ENCODE results near the gene TGM1. TPM values are rescaled to one million over a fixed set of nuclear protein-coding genes. Genes with fewer than 3 reads are reported as not detected.
A peak's percentile ranks its signal among the peaks of the same experiment; 100 is the strongest.

TGM1 gene
- 1 to 10 TPM; 1.4 to 2.3 (median 2.1) TPM for polyA plus RNA-seq (ENCODE audit: insufficient read length in 4 of 4)

DNA sequence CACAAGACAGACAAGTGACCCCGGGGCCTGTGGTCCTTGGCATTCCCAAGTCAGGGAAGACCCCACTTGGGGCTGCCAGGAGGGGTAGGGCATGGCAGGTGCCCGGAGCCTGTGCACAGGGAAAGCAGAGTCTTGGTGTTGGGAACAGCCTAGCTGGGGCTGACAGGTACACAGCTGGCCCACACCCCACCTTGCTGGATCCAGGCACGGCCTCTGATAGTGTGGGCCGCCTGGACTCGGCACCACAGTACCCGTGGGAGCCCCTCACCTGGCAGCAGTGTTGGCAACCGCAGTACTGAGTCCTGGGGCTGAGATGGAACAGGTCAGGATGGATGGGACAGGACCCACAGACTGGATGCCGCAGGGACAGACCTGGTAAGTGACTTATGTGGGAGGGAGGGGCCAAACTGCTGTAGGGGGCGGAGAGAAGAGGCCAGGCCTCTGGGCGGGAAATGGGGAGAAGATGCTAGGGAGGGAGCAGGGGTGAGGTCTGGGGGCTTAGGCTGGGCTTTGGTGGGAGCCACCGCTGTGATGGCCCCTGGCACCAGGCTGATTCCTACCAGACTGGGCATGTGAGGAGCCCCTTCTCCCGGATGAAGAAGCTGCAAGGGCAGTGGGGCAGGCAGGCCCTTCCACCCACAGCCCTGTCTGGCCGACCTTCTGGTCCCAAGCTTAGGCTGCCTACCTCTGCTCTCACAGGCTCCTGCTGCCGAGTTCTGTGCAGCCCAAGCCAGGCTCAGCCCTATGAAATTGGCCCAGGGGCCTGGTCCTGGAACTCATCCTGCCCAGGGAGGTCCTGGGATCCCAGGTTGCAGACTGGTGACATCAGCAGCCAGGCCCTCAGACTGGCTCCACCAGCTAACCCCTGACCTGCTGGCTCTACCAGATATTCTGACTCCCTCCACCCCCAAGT lies at the start of gene TGM1:
TSS of gene TGM1 (minus strand) at position 357 of the 913 bp plus-strand sequence. CDS start 825 bp downstream, outside the sequence.
- no peak for DNase-seq (ENCODE audit: low read depth in 4 of 4, low spot score in 3 of 4)

DNA sequence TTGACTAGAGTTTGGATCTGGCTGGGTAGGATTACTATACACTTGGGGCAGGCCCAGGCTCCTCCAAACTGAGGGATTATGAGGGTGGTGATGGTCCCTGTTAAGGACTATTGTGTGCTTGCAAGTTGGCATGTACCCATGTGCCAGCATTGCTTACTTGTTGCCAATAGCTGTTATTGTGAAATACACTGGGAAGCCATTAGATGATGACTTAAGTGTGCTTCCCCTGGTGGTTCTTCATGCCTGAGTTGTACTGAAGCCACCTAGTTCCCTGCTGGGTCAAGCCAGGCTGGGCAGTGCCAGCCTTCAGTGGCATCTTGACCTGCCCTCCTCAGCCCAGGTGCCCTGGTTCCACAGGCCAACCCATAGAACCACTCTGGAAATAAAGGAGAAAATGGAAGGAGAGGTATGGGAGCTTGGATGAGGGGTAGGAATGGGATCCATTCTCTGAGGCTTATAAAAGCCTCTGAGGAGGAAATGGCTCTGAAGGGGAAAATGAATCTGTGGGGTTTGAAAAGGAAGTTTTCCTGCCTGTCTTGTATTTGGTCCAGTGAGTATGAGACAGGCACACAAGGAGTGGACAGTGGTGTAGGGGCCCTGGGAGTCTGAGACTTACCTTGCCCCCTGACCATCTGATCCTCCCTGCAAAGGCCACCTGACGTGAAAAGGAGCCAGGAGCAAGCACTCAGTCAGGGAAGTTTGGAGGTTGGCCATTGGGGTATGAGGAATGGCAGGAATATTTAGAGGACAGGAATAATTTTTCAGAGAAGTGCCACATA lies 49.0 kb upstream of the TGM1 start:
- no peak for DNase-seq (ENCODE audit: low read depth in 4 of 4, low spot score in 3 of 4)

DNA sequence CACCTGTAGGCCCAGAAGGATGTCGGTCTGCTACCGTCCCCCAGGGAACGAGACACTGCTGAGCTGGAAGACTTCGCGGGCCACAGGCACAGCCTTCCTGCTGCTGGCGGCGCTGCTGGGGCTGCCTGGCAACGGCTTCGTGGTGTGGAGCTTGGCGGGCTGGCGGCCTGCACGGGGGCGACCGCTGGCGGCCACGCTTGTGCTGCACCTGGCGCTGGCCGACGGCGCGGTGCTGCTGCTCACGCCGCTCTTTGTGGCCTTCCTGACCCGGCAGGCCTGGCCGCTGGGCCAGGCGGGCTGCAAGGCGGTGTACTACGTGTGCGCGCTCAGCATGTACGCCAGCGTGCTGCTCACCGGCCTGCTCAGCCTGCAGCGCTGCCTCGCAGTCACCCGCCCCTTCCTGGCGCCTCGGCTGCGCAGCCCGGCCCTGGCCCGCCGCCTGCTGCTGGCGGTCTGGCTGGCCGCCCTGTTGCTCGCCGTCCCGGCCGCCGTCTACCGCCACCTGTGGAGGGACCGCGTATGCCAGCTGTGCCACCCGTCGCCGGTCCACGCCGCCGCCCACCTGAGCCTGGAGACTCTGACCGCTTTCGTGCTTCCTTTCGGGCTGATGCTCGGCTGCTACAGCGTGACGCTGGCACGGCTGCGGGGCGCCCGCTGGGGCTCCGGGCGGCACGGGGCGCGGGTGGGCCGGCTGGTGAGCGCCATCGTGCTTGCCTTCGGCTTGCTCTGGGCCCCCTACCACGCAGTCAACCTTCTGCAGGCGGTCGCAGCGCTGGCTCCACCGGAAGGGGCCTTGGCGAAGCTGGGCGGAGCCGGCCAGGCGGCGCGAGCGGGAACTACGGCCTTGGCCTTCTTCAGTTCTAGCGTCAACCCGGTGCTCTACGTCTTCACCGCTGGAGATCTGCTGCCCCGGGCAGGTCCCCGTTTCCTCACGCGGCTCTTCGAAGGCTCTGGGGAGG lies 47.9 kb upstream of the TGM1 start, which contains the start of gene LTB4R:
TSS of gene LTB4R (plus strand) at position 857 of the 959 bp plus-strand sequence. CDS start 4,150 bp downstream, outside the sequence.
- no peak for DNase-seq (ENCODE audit: low read depth in 4 of 4, low spot score in 3 of 4)

DNA sequence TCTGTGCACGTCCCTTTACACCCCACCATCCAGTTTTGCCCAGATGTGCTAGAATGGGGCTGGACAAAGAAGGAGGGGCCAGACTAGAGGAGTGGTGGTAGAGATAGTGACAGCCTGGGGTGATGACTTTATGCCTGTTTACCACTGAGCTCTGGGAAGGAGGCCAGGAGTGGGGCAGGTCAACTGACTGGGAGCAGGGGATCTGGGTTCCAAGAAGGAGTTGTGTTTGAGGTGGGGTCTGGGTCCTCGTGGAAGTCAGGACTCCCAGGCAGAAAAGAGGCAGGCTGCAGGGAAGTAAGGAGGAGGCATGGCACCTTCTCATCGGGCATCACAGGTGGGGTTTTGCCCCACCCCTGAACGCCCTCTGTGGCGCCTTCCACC lies 47.3 kb upstream of the TGM1 start:
- no peak for DNase-seq (ENCODE audit: low read depth in 4 of 4, low spot score in 3 of 4)

DNA sequence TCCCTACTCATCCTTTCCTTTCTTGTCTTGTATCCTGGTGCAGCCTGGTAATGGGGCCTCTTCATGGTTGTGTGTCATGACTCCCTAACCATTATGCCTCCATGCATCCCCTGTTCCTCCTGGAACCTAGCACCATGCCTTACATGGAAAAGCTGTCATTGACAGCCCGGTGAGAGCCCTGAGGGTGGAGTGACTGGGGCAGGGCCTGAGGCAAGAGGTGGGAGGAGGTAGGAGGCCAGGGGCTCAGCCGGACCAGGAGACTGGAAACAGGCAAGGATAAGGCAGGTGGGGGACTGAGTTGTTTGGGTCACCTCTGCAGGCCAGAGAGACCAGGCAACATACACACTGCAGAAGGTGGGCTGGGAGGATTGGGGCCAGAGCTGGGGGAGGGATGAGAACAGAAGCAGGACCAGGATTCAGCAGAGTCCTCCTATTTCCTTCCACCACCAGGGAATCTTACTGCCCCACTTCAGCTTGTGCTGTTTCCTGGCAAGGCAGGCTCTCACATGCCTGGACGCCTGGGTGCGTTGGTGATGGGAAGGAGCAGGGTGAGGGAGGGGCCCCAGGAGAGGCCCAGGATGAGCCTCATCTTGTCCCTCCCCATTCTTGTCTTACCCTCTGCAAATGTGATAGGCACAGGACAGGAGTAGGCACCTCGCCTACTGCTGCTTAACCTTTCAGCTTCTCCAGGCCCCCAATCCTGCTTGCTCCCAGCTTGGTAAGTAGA lies 46.7 kb upstream of the TGM1 start, which contains the start of gene LTB4R2:
TSS of gene LTB4R2 (plus strand) at position 603 of the 727 bp plus-strand sequence. CDS start 525 bp downstream, outside the sequence.
- DNase-seq (ENCODE audit: low read depth in 4 of 4, low spot score in 3 of 4), result no peak

DNA sequence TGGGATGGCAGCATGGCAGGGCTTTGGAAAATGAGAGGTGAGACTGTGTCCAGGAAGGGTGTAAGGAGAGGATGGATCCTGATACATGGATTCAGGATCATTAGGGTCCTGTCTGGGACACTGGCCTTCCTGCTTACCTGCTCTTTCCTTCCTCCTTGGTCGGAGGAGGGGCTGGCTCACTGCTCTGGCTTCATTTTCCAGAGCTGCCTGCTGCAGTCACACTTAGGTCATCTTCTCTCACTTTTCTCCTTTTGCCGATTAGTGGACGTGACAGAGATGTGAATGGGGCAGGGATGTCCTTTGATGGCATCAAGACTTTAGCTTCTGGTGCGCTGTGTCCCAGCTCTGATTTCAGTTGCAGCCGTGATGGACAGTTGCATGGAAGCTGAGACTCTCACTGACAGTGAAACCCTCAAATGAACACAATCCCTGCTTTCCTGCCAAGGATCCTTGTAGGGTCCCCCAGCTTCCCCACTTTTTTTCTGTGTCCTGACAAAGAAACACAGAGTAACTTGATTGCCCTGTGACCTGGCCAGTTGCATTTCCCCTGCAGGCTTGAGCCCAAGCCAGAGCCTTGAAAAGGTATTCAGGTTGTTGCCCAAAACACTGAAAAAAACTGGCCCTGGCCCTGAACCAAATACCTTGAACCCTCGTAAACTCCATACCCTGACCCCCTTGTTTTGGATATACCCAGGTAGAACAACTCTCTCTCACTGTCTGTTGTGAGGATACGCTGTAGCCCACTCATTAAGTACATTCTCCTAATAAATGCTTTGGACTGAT lies 45.6 kb upstream of the TGM1 start:
- no peak for DNase-seq (ENCODE audit: low read depth in 4 of 4, low spot score in 3 of 4)

DNA sequence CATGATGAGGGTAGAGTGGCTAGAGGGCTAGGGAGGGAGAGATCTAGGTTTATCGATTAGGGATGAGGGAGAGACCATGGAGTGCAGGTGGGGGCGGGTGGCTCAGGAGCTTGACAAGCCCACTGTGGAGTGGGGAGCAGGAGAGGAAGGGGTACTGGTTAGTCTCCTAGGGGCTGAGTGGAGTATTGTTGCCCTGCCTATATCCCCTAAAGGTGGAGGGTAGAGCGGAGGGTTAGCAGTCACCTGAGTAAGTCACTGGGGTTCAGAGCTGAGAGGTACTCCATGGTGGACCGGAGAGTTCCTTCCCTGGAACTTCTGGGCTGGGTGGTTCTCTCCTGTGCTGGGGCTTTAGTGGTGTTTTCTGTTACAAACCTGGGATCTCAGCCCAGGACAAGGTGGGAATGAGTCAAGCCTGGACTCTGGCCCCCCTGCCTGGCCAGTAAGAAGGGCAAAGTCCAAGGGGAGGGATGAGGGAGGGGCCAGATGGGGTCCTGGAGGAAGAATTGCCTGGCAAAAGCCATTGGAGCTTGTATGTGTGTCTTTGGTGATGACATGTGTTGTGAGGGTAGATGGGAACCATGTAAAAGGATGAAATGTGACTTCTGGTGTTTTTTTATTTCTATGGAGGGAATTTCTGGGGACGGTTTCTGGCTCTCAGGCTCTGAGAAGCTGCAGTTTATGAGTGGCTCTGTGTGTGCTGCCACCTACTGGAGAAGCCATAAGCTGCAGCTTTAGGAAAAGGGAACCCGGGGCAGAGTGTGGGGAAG lies 44.8 kb upstream of the TGM1 start, which contains the start of gene CIDEB:
TSS of gene CIDEB (minus strand) at position 403 of the 767 bp plus-strand sequence. CDS start at position 284, 119 bp downstream.
- no peak for DNase-seq (ENCODE audit: low read depth in 4 of 4, low spot score in 3 of 4)

DNA sequence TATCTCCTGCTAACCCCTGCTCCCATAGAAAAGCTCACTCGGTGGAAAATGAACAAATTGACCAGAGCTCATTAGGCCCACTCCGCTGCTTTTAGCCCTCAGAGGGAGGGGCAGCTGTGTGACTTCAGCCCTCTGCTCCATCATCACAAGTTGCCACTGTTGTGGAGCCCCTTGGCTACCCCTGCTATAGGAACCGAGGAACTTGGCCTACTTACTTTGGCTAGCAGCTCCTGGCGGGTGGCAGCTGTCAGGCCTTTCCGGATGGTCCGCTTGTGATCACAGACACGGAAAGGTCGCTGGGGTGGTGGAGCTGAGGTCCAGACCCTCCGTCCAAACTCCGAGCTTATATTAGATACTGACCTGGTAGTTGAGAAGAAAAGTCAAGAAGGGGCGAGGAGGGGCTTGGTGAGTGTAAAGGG lies 44.2 kb upstream of the TGM1 start:
- DNase-seq (ENCODE audit: low read depth in 4 of 4, low spot score in 3 of 4), result no peak

DNA sequence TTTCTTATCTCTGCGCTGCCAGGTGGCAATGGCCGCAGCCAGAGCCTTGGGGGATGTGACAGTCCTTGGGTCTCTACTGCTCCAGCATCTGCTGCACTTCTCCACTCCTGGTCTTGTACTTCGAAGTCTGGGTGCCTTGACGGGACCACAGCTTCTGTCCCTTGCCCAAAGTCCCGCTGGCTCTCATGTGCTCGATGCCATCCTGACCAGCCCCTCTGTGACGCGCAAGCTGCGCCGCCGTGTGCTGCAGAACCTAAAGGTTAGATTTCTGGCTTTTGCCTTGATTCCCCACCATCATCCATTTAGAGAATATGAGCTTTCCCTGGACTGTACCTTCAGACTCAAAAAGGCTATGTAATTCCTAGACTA lies 41.0 kb upstream of the TGM1 start:
- DNase-seq (ENCODE audit: low read depth in 4 of 4, low spot score in 3 of 4), result no peak

DNA sequence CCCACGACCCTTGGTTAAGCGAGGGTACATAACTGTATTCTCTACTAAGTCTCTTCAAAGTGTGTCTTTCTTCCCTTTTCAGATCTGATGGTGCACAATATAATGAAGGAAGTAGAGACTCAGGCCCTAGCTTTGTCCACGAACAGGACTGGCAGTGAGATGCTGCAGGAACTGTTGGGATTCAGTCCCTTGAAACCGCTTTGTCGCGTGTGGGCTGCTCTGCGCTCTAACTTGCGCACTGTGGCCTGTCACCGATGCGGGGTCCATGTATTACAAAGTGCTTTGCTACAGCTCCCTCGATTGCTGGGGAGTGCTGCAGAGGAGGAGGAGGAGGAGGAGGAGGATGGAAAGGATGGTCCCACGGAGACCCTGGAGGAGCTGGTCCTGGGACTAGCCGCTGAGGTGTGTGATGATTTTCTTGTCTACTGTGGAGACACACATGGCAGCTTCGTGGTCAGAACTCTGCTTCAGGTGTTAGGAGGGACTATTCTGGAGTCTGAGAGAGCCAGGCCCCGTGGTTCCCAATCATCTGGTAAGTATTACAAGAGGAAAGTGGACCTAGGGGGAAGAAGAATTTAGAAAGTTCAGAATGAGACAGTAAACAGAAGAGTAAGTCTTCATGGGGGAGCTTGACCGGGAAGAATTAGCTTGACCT lies 37.5 kb upstream of the TGM1 start:
- DNase-seq (ENCODE audit: low read depth in 4 of 4, low spot score in 3 of 4), result no peak

DNA sequence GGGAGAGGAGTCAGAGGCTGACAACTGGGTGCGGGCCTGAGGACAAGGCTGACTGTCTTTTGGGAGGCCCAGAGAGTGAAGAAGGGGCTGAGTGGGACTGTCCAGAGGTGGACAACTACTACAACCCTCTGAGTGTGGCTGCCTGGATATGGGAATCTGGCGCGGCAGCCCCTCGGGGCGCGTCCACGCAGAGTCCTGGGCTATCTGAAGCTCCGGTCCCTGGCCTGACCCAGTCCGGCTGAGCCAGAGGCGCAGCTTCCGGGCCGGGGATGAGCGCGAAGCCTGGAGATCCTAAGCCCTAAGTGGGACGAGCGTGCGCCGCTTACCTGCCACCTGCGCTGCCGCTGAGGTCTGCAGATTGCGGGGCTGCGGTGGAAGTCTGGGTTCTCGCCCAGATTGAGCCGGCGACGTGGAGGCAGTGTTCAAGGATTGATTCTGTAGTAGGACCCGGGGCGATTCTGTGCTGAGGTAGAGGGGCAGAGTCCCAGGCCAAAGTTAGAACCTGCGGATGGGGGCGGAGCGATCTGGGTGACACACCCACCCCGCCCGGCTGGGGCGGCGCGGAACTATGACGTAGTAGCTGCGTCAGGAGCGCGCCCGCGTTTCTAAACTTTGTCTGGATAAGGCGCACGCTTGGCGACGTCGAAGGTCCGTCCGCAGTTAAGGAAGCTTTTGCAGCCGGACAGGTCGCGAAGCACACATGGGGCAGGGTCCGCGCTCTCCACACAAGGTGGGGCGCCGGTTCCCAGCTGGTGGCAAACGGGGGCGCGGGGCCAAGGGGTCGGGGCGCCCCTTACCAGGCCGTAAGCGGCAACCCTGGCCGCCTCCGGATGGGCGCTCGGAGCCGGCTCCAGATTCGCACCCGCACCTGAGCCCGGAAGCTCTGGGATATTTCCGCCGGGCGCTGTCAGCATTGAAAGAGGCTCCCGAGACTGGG lies 36.5 kb upstream of the TGM1 start, which contains the start of the genes DHRS1 and NOP9:
TSS of gene DHRS1 (minus strand) at position 526 of the 937 bp plus-strand sequence. CDS start 674 bp downstream, outside the sequence.
TSS of gene NOP9 (plus strand) at position 596 of the 937 bp plus-strand sequence. CDS start at position 701, 105 bp downstream.
- peak; percentile 79 to 90 (median 86) for DNase-seq (ENCODE audit: low read depth in 4 of 4, low spot score in 3 of 4)

DNA sequence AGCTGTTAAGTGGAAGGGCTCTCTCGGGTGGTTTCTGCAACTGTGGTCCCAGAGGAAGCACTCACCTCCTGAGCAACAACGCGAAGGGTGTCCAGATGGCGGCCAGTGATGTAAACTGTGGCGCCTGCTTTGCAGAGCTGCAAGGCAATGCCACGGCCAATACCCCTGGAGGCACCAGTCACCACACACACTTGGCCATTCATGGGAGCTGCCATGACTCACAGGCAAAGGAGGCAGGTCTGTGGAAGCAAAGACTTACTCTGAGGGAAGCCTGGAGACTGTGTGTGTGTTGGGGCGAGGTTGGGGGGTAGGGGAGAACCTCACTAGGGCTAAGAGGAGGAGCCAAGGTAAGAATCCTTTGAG lies 35.9 kb upstream of the TGM1 start:
- DNase-seq (ENCODE audit: low read depth in 4 of 4, low spot score in 3 of 4), result no peak

DNA sequence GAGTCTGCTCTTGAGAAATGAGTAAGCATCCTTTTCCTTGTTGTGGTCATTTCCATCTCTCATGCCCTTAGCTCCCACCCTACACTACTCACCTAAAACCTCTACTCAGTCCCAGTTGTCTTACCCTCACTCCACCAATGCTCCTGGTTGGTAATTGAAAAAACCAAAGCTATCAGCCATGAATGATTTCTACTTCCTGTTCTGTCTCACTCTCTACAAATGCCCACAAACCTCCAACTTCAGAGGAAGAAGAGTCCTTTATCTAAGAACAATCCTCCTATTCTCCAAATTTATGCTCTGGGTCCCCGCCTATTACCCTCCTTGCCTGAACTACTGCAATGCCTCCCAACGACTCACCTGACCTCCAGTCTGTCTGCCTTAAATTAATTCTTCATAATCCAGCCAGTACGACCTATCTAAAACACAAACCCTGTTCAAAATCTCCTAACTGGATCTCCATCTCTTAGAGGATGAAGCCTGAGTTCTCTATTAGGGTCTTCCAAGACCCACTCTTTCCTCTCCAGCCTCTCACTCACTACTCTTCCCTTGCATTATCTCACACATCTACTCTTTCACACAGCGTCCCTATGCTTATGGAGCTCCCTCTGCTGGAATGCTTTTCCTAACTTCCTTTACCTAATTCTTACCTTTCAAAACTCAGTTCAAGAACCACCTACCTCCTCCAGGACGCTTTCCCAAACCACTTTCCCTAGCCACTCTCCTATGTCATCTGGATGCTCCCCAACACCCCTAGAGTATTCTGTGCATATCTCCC lies 34.4 kb upstream of the TGM1 start:
- DNase-seq (ENCODE audit: low read depth in 4 of 4, low spot score in 3 of 4), result no peak

DNA sequence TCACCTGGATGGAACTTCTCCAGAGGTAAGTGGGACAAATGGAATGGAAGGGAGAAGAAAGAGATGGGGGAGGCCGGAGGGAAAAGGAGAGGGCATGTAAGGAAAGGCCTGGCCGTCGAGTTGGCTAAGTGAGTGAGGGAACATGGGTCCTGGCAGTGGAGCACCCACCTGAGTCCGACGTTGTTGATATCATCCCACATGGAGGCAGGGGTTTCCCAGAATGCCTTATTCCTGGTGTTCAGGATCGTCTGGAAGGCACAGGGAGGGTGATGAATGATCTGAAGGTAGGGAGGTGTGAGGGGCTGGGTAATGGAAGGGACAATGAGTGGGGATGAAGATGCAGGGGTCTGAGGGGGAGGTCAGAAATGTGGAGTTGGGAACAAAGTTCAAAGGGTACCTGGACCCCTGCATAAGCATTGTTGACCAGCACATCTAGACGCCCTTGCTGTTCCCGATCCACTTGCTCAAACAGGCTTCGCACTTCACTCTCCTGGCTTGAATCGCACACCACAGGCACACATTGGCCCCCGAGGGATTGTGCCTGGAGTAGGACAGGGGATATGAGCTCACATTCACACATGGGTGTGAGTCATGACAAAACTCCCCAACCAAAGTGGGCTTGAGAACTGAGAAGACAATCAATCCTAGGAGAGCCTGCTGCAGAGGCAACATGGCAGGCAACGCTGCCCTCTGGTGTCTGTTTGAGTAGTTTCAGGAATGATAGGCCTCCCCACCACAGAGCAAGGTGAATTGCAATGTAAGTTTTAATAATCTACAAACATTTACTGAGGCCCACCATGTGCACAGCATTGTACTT lies 33.6 kb upstream of the TGM1 start:
- DNase-seq (ENCODE audit: low read depth in 4 of 4, low spot score in 3 of 4), result no peak

Data from right renal pelvis (tissue), 4 donors.